KOPT-K1 (cell line): Measurements from ENCODE around the gene TC2N.
"Not testable (repeated sequence)": the region's sequence is repeated elsewhere in the genome, so short reads cannot be mapped to it uniquely, and the experiment has no call there.

Experiments
- H3K27ac ChIP-seq: fragments of 200-600 bp; sonication (generic); 2 replicates; pipeline ENCODE4 v1.5.1; 2016; ENCODE audit warnings: antibody characterized with exemption, mild to moderate bottlenecking, low read depth, low read length; ENCODE audit not compliant: poor library complexity, severe bottlenecking
- H3K36me3 ChIP-seq: fragments of 200-600 bp; sonication (generic); 2 replicates; pipeline ENCODE4 v1.5.1; 2017; ENCODE audit warnings: antibody characterized with exemption, mild to moderate bottlenecking, low read length, moderate library complexity; ENCODE audit not compliant: insufficient read depth
- H3K9me3 ChIP-seq: fragments of 200-600 bp; sonication (generic); 2 replicates; pipeline ENCODE4 v1.5.1; 2017; ENCODE audit warnings: antibody characterized with exemption, low read length, mild to moderate bottlenecking; ENCODE audit not compliant: insufficient read depth, poor library complexity, severe bottlenecking

TC2N gene

DNA sequence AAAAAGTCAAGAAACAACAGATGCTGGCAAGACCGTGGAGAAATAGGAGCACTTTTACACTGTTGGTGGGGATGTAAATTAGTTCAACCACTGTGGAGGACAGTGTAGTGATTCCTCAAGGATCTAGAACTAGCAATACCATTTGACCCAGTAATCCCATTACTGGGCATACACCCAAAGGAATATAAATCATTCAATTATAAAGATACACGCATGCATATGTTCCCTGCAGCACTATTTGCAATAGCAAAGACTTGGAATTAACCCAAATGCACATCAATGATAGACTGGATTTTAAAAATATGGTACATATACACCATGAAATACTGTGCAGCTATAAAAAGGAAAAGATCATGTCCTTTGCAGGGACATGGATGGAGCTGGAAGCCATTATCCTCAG, 117.5 kb downstream of the TC2N start:
- H3K9me3 ChIP-seq: no peaks in the 10 kb centered on the region
- no peak overlapping the region for H3K27ac ChIP-seq
- H3K36me3 ChIP-seq: no peaks in the 10 kb centered on the region

DNA sequence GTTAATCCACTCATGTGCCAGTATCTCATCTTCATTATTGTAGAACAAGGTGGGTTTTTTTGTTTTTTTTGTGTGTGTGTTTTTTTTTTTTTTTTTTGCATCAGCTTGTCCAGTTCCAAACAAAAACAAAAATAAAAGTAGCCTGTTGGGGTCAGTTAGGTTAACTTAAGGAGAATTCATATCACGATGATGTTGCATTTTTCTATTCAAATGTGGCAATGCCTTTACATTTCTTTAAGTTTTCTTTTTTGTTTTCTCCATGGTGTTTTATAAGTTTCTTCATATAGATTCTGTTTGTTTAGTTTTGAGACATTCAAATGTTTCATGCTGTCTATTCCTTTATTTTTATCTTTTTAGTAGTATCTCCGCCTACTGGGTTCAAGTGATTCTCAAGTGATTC, 119.3 kb downstream of the TC2N start:
- no peaks in the 10 kb centered on the region for H3K9me3 ChIP-seq

DNA sequence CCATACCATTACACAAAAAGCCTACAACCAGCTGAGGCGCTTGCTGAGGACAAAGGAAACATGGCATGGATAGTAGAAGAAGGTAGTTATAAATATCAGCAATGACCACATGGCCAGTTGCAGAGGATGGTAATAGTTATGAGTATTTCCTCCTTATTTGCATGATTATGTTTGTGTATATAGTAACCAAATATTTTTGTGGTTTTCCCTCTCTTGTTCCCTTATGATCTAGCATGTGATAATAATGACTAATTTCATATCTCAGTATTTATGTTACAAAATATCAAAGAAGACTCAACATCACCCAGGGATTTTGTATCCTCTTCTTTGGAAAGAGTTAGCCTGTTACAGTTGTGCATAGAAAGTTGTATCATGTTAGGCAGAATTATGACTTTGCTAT, 122.0 kb downstream of the TC2N start:
- no peaks in the 10 kb centered on the region for H3K9me3 ChIP-seq
- no peak overlapping the region for H3K27ac ChIP-seq
- no peaks in the 10 kb centered on the region for H3K36me3 ChIP-seq

More for the DNA sequence above, 119.3 kb downstream of the TC2N start:
- no peak overlapping the region for H3K27ac ChIP-seq
- H3K36me3 ChIP-seq: no peaks in the 10 kb centered on the region

DNA sequence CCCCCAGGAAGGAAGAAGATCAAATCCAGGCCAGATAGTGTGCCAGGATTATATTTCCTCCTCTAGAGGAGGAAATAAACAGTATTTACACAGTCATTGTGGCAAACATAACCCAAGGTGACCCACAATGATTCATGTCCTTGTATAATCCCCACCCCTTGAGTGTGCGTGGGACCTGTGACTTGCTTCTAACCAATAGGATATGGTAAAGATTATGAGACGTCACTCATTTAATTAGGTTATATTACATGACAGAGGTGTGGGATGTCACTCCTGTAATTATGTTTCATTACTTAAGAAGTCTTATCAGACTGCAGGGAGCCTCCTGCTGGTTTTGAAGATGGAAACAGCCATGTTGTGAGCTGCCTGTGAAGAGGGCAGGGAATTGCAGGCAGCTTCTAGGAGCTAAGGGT, 123.3 kb downstream of the TC2N start:
- no peak overlapping the region for H3K27ac ChIP-seq
- no peaks in the 10 kb centered on the region for H3K36me3 ChIP-seq
- peaks cover 3% of the 10 kb centered on the region for H3K9me3 ChIP-seq

DNA sequence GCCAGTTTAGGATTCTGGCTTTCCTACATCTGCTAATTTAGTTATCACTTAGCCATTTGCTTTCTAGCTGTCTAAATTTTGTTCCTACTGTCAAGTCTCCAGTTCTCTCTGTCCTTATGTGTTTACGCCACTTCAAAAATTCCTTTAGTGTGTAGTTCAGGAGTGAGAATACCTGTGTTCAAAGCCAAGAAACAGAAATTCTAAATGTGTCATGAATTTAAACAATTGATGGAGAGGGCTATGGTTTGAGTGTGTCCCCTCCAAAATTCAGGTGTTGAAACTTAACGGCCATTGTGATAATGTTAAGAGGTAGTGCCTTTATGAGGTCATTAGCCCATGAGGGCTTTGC, 124.1 kb downstream of the TC2N start:
- Histone ChIP-seq H3K9me3 (peaks cover 3% of the 10 kb centered on the region), H3K27ac (no peak overlapping the region), H3K36me3 (no peaks in the 10 kb centered on the region)

DNA sequence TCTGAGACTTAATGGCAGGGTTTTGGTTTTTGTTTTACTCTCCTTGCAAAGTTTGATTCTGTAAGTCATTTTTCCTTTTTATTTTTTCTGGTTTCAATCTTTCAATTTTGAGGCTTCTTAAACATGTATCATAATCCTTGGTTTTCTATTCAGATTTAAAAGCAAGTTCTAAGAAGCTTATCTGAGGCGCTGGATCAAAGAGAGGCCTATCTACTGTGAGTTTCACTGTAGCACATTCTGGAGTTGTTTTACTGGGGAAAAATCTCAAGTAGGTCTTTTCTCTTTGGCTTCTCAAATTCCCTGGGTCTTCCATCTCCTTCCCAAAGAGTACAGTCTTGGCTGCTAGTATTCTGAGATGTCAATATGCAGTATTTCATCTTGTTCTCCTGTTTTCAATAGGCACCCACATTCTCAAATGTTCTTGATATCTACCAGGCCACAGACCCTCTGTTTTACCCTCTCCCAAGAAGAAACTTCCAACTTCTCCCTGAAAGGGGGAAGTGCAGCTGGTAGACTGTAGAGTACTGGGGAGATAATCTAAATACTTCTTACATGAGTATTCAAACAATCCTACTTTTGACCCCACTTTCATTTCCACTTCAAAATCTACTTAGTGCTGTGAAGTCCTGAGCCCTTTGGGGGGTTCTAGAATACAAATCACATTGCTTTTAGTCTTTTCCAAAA, 124.6 kb downstream of the TC2N start:
- peaks cover 3% of the 10 kb centered on the region for H3K9me3 ChIP-seq
- H3K27ac ChIP-seq: no peak overlapping the region
- no peaks in the 10 kb centered on the region for H3K36me3 ChIP-seq

DNA sequence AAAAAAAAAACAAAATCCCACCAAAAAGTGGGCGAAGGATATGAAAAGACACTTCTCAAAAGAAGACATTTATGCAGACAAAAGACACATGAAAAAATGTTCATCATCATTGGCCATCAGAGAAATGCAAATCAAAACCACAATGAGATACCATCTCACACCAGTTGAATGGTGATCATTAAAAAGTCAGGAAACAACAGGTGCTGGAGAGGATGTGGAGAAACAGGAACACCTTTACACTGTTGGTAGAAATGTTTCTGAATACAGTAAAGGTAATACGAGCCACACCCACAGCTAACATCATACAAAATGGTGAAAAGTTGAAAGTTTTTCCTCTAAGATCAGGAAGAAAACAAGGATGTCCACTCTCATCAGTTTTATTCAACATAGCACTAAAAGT, 127.5 kb downstream of the TC2N start:
- not testable (repeated sequence) for H3K9me3 ChIP-seq, H3K27ac ChIP-seq, H3K36me3 ChIP-seq

DNA sequence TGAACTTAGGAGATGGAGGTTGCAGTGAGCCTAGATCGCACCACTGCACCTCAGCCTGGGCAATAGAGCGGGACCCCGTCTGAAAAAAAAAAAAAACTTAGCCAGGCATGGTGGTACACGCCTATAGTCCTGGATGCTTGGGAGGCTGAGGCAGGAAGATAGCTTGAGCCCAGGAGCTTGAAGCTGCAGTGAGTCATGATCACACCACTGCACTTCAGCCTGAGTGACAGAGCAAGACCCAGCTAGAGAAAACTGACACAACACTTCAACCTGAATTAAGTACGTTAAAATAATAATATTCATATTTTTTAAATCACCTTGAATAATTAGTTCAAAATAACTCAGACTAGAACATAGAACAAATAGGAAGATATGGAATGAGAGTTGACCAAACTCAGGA, 129.7 kb downstream of the TC2N start:
- no peaks in the 10 kb centered on the region for H3K36me3 ChIP-seq
- H3K9me3 ChIP-seq: peaks cover 3% of the 10 kb centered on the region
- H3K27ac ChIP-seq: no peak overlapping the region

DNA sequence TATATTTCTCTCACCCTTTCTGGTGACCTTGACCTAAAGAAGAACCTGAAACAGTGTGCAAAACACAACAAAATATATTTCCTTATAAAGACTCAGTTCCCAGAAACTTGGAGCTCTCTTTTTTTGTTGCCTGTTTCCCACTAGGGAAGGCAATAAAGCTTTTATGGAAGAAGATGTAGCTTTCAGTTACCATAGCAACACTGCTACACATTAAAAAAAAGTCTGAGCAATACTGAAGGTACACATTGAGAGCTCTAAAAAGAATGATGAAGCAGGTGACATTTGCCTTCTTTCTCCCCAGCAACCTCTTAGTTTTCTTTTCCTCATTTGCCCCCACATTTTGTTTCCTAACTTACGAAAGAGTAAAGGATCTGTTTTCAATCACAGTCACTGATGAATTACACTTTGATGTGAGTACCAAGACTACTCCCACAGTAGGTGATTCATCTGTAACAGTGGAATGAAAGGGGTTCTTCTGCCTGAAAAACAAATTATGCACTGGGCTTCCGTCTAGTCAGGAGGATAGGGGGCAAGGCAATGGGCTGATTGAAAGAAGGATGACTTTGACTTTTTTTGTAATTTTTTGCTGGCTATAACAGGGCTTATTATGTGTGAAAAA, 134.4 kb downstream of the TC2N start:
- Histone ChIP-seq H3K36me3 (no peaks in the 10 kb centered on the region), H3K27ac (no peak overlapping the region), H3K9me3 (no peaks in the 10 kb centered on the region)

DNA sequence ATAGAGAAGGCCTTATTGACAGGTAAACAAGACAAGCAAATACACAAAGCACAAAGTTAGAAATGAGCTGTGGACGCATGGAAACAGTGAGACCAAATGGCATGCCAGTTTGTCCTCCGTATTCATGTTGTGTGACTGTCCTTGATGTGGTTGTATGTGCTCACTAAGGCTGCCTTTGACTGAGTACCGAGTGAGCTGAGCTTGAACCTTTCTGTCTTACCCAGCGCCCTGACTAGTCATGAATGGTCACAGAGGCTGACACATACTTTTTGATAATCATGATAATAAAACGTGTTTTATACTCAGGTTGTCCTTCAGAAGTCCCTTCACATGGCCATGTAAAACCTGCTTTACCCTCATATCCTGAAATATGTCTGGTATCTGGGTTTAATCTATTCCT, 134.9 kb downstream of the TC2N start:
- no peak overlapping the region for H3K27ac ChIP-seq
- H3K36me3 ChIP-seq: no peaks in the 10 kb centered on the region
- H3K9me3 ChIP-seq: no peaks in the 10 kb centered on the region

DNA sequence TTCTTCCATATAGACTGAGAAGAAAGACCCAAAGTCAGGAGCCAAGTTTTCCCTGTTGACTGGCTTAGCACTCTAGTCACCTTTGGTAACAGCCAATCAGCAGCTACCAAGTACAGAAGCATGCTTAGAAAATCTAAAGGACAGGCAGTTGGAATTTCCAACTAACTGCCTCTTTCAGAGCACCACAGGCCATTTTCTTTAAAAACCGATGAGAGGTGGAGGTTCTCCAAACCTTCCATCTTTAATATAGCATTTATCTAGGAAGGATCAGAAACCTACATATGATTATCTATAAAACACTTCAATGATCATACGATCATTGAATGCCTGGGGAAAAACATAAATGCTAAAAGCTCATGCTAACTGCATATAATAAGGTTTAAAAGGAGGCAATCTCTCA, 135.3 kb downstream of the TC2N start, which contains the start of gene CATSPERB:
CATSPERB (minus strand) TSS at position 101 of the 400 bp plus-strand sequence. CDS start 2,607 bp downstream, outside the sequence.
- H3K36me3 ChIP-seq: no peaks in the 10 kb centered on the region
- H3K9me3 ChIP-seq: no peaks in the 10 kb centered on the region
- H3K27ac ChIP-seq: no peak within 1 kb of the TSS

DNA sequence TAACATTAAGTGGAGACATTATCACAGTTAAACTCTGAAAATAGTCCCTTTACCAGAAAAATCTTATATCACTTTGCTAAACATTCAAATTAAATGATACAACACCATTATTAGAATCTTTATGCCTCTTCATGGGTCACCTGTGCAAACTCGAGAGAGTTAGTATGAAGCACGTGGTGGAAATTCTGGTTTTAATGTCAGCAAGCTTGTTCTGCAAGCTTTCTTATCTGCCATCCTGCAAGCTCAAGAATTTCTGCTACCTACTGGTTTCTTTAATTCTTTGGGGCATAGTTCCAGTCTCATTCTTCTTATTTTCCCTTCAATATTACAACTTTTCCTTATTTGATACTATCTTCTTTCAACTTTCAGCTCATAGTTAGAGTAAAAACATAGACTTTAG, 136.3 kb downstream of the TC2N start:
- H3K27ac ChIP-seq: no peak overlapping the region
- no peaks in the 10 kb centered on the region for H3K9me3 ChIP-seq
- no peaks in the 10 kb centered on the region for H3K36me3 ChIP-seq

DNA sequence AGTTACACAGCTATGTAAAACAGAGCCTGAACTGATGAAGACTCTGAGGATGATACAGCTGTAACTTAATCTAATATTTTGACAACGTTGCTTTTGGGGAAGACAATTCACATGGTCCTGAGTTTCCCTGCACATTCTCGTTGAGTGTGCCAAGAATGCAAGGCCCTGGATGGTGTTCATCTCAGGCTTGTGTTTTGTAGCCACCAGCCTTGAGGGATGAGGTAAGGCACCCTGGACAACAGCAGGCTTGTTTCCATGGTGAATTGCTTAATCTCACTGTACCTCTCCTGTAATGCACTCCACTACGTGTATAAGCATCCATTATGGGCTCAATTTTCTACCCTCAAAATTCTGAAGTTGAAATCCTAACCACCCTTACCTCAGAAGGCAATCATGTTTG, 137.6 kb downstream of the TC2N start:
- Histone ChIP-seq H3K9me3 (no peaks in the 10 kb centered on the region), H3K36me3 (no peaks in the 10 kb centered on the region), H3K27ac (no peak overlapping the region)
